Fibroblast of lung (primary cell): ENCODE measurements around the gene LENG9. TPM values are rescaled to one million over a fixed set of nuclear protein-coding genes. Genes with fewer than 3 reads are reported as not detected.

Source experiments
- DNase-seq, 2 donors: peaks; one replicate each; pipeline versions ENCODE4 v3.0.0 to v3.0.0-alpha.2; 2010; ENCODE audit warnings: low read depth in 2 of 2
- H2AFZ ChIP-seq: 2 replicates; pipeline ENCODE4 v1.5.1; 2012; ENCODE audit warnings: low read length, control low read depth, inconsistent platforms
- H3K27ac ChIP-seq: 2 replicates; pipeline ENCODE4 v1.5.1; 2011; ENCODE audit warnings: low read length, control low read depth; ENCODE audit not compliant: insufficient read depth
- H3K27me3 ChIP-seq: 2 replicates; pipeline ENCODE4 v1.5.1; 2011; ENCODE audit warnings: mild to moderate bottlenecking, low read length; ENCODE audit not compliant: control insufficient read depth, insufficient read depth
- H3K36me3 ChIP-seq: 2 replicates; pipeline ENCODE4 v1.5.1; 2011; ENCODE audit warnings: low read length; ENCODE audit not compliant: control insufficient read depth, insufficient read depth
- H3K4me1 ChIP-seq: 2 replicates; pipeline ENCODE4 v1.5.1; 2011; ENCODE audit warnings: low read length; ENCODE audit not compliant: control insufficient read depth, insufficient read depth; ENCODE audit errors: extremely low read depth
- H3K4me2 ChIP-seq: 2 replicates; pipeline ENCODE4 v1.5.1; 2011; ENCODE audit warnings: low read length, control low read depth; ENCODE audit not compliant: insufficient read depth; ENCODE audit errors: extremely low read depth
- H3K4me3 ChIP-seq, 4 experiments: fragments of 200-600 bp in 1 of 4; sonication (generic) in 1 of 4; replicated peaks in 1 of 4; 2 replicates each; pipeline ENCODE4 v1.5.1; 2011 to 2016; ENCODE audit warnings: low read length in 4 of 4, low read depth in 3 of 4, mild to moderate bottlenecking in 3 of 4, control low read depth in 2 of 4, inconsistent platforms in 1 of 4, mixed read lengths in 1 of 4; ENCODE audit not compliant: insufficient read depth in 1 of 4; ENCODE audit errors: control extremely low read depth in 1 of 4
- H3K79me2 ChIP-seq: 2 replicates; pipeline ENCODE4 v1.5.1; 2012; ENCODE audit warnings: mild to moderate bottlenecking, low read length, inconsistent platforms; ENCODE audit not compliant: control insufficient read depth, insufficient read depth
- H3K9ac ChIP-seq: 2 replicates; pipeline ENCODE4 v1.5.1; 2011; ENCODE audit warnings: mild to moderate bottlenecking, low read length, control low read depth; ENCODE audit not compliant: insufficient read depth
- H3K9me3 ChIP-seq: 2 replicates; pipeline ENCODE4 v1.5.1; 2012; ENCODE audit warnings: low read depth, low read length; ENCODE audit not compliant: control insufficient read depth, insufficient read depth
- H4K20me1 ChIP-seq: 2 replicates; pipeline ENCODE4 v1.5.1; 2011; ENCODE audit warnings: low read length; ENCODE audit not compliant: control insufficient read depth, insufficient read depth; ENCODE audit errors: extremely low read depth
- CTCF ChIP-seq, 2 donors: IDR thresholded peaks in 1 of 2; conservative IDR thresholded peaks in 1 of 2; 1 replicate in 1 of 2; 2 replicates in 1 of 2; pipeline ENCODE4 v1.5.1; 2011 to 2012; ENCODE audit warnings: low read length in 2 of 2, control low read depth in 1 of 2, inconsistent platforms in 1 of 2, low read depth in 1 of 2, mild to moderate bottlenecking in 1 of 2
- EZH2 ChIP-seq: IDR thresholded peaks from 2 replicates; pipeline ENCODE4 v1.5.1; 2012; ENCODE audit warnings: low read length, control low read depth, mild to moderate bottlenecking; ENCODE audit errors: missing control alignments
- polyA plus RNA-seq, 2 donors: library from polyadenylated mRNA; depleted of rRNA in 1 of 2; stranded (reverse) in 1 of 2; unstranded in 1 of 2; fragments of >200 nt; gene quantifications; 2 replicates each; pipeline ENCODE4 v1.2.1, GENCODE V29; 2011 to 2012; ENCODE audit warnings: missing spikeins in 1 of 2
- total RNA-seq: library from RNA; depleted of rRNA; stranded (reverse); fragments of >200 nt; gene quantifications from 2 replicates; pipeline ENCODE4 v1.2.1, GENCODE V29; 2014

LENG9 gene
- total and polyA plus RNA-seq, 2 donors (not counting 1 experiment from before 2014, with no cell fraction given), result 0.84 to 16.7 TPM

- H3K4me1 ChIP-seq, result no peaks in the 10 kb centered on the region
- no peak overlapping the region for H3K4me3 ChIP-seq
- H3K27me3 ChIP-seq, result no peaks in the 10 kb centered on the region
- H3K9me3 ChIP-seq, result no peaks in the 10 kb centered on the region
- H3K27ac ChIP-seq, result no peak overlapping the region
- peaks cover 2% of the 10 kb centered on the region for H4K20me1 ChIP-seq
- DNase-seq, result no peak
- H3K79me2 ChIP-seq, result no peaks in the 10 kb centered on the region
- no peak overlapping the region for H3K4me2 ChIP-seq
- no peak overlapping the region for H2AFZ ChIP-seq
- TF ChIP-seq EZH2 (no peak), CTCF (conservative IDR thresholded peaks at IDR 0.05 in 1 of 2, IDR thresholded peaks at IDR 0.05 in 1 of 2; ENCODE audit: low read depth in 1 of 2, low read length in 2 of 2) (no peak)
- H3K36me3 ChIP-seq, result no peaks in the 10 kb centered on the region
- no peak overlapping the region for H3K9ac ChIP-seq
Observed at GRCh38 chr19:54436628-54437252, 26.8 kb downstream of the LENG9 start.

- TF ChIP-seq CTCF (conservative IDR thresholded peaks at IDR 0.05 in 1 of 2, IDR thresholded peaks at IDR 0.05 in 1 of 2; ENCODE audit: low read depth in 1 of 2, low read length in 2 of 2), result peak in 1 of 2 donors; percentile 2
- TF ChIP-seq EZH2, result no peak
Observed at GRCh38 chr19:54436031-54436523, 27.5 kb downstream of the LENG9 start.

GRCh38 chr19:54435551-54436016 is 28.0 kb downstream of the LENG9 start:
- Histone ChIP-seq H3K4me3 (no peak overlapping the region), H3K9me3 (no peaks in the 10 kb centered on the region), H3K36me3 (no peaks in the 10 kb centered on the region), H3K79me2 (no peaks in the 10 kb centered on the region), H4K20me1 (peaks cover 2% of the 10 kb centered on the region), H2AFZ (no peak overlapping the region), H3K4me2 (no peak overlapping the region), H3K27ac (no peak overlapping the region), H3K27me3 (no peaks in the 10 kb centered on the region), H3K9ac (no peak overlapping the region), H3K4me1 (no peaks in the 10 kb centered on the region)
- no peak for DNase-seq
- TF ChIP-seq EZH2 (no peak), CTCF (conservative IDR thresholded peaks at IDR 0.05 in 1 of 2, IDR thresholded peaks at IDR 0.05 in 1 of 2; ENCODE audit: low read depth in 1 of 2, low read length in 2 of 2) (no peak)

More at GRCh38 chr19:54436031-54436523, 27.5 kb downstream of the LENG9 start:
- H3K9ac ChIP-seq, result no peak overlapping the region
- H4K20me1 ChIP-seq, result peaks cover 2% of the 10 kb centered on the region
- no peak for DNase-seq
- H3K27ac ChIP-seq, result no peak overlapping the region
- no peaks in the 10 kb centered on the region for H3K36me3 ChIP-seq
- no peak overlapping the region for H3K4me2 ChIP-seq
- no peaks in the 10 kb centered on the region for H3K9me3 ChIP-seq
- no peak overlapping the region for H2AFZ ChIP-seq
- H3K79me2 ChIP-seq, result no peaks in the 10 kb centered on the region
- no peak overlapping the region for H3K4me3 ChIP-seq
- H3K4me1 ChIP-seq, result no peaks in the 10 kb centered on the region
- H3K27me3 ChIP-seq, result no peaks in the 10 kb centered on the region
